Activated naive CD8-positive, alpha-beta T cell treated with anti-CD3 and anti-CD28 coated beads, Interleukin-2, amount 10 ng/mL, durations not matched to agents 7 days and 5 days (primary cell): ENCODE data around the gene ESR2. TPM values are rescaled to one million over a fixed set of nuclear protein-coding genes. Genes with fewer than 3 reads are reported as not detected.

Experiments
- microRNA-seq: library from miRNA; unstranded; fragments of <30 nt; microRNA quantifications from one replicate; pipeline ENCODE4 v1.2.0, GENCODE V29; 2022
- total RNA-seq, 2 experiments: library from RNA; stranded (reverse); gene quantifications; one replicate each; pipeline ENCODE4 v1.2.3, GENCODE V29; 2021

Gene ESR2
- total RNA-seq, 2 experiments from 2014 or later, result 0.11 TPM; not detected in 1

Small RNA genes lying within 50 kb of the gene (microRNA-seq; reads per million reads assigned to microRNA genes)
- gene MIR548H1, result not detected

Other genes with a start within 250 kb of the ESR2 start
- 100 to 1,000 TPM; 146 to 147 TPM for gene MTHFD1, start 94.0 kb upstream of the ESR2 start, total RNA-seq
- gene AKAP5, start 171.1 kb upstream of the ESR2 start, total RNA-seq, result 1 to 10 TPM; 1.7 TPM
- gene ZBTB25, start 209.5 kb upstream of the ESR2 start, total RNA-seq, result 10 to 100 TPM; 51.2 to 55.3 TPM
- 10 to 100 TPM; 84.1 to 86.7 TPM for gene ZBTB1, start 210.4 kb upstream of the ESR2 start, total RNA-seq
- 1 to 10 TPM; 3.3 to 4.0 TPM for gene HSPA2, start 246.4 kb upstream of the ESR2 start, total RNA-seq